SK-N-SH (cell line): ENCODE measurements around the gene SHISA3. TPM values are rescaled to one million over a fixed set of nuclear protein-coding genes. Genes with fewer than 3 reads are reported as not detected.

Experiments
- CTCF ChIA-PET: fragments of 300-600, 350-600 bp; formaldehyde crosslinking; extraction: SDS; loops from one replicate; lab custom pipeline; 2021; lab: Yijun Ruan, JAX
- POLR2A ChIA-PET: fragments of 350-600 bp; sonication (Branson Sonifier 250); formaldehyde crosslinking; extraction: SDS; loops from one replicate; lab custom pipeline; 2020; ENCODE audit warnings: antibody characterized with exemption, inconsistent platforms; lab: Yijun Ruan, JAX
- DNase-seq: peaks from one replicate; pipeline ENCODE4 v3.0.0; 2012
- H2AFZ ChIP-seq: fragments of 200-600 bp; sonication (generic); 2 replicates; pipeline ENCODE4 v1.8.1; 2016; ENCODE audit warnings: antibody characterized with exemption, mild to moderate bottlenecking, low read depth
- H3F3A ChIP-seq: fragments of 200-600 bp; sonication (generic); replicated peaks from 2 replicates; pipeline ENCODE3; 2016; ENCODE audit warnings: antibody characterized with exemption, mild to moderate bottlenecking; ENCODE audit not compliant: insufficient read depth
- H3K27ac ChIP-seq, 2 experiments: fragments of 200-500 bp in 1 of 2; fragments of 200-600 bp in 1 of 2; sonication (Bioruptor generic) in 1 of 2; sonication (generic), shearing (Covaris generic) in 1 of 2; 2 replicates each; pipeline versions ENCODE4 v1.5.1 to v1.6.1; 2014 to 2016; ENCODE audit warnings: low read depth in 2 of 2, inconsistent platforms in 1 of 2, low read length in 1 of 2, mild to moderate bottlenecking in 1 of 2, mixed read lengths in 1 of 2
- H3K27me3 ChIP-seq: fragments of 200-600 bp; sonication (generic), shearing (Covaris generic); 2 replicates; pipeline ENCODE4 v1.6.1; 2016; ENCODE audit warnings: mixed run types; ENCODE audit not compliant: insufficient read depth
- H3K36me3 ChIP-seq, 2 experiments: fragments of 200-500 bp in 1 of 2; fragments of 200-600 bp in 1 of 2; sonication (Bioruptor generic) in 1 of 2; sonication (generic) in 1 of 2; replicated peaks in 1 of 2; 2 replicates each; pipeline versions ENCODE3 to v1.5.1; 2014 to 2016; ENCODE audit warnings: low read length in 1 of 2, mild to moderate bottlenecking in 1 of 2; ENCODE audit not compliant: insufficient read depth in 2 of 2, control insufficient read depth in 1 of 2
- H3K4me1 ChIP-seq, 2 experiments: fragments of 200-500 bp in 1 of 2; fragments of 200-600 bp in 1 of 2; sonication (Bioruptor generic) in 1 of 2; sonication (generic), shearing (Covaris generic) in 1 of 2; 2 replicates each; pipeline versions ENCODE4 v1.5.1 to v1.6.1; 2014 to 2016; ENCODE audit warnings: low read depth in 1 of 2, low read length in 1 of 2, mixed run types in 1 of 2; ENCODE audit not compliant: insufficient read depth in 2 of 2, control insufficient read depth in 1 of 2
- H3K4me2 ChIP-seq: fragments of 200-600 bp; sonication (generic), shearing (Covaris generic); 2 replicates; pipeline ENCODE4 v1.6.1; 2017; ENCODE audit warnings: mixed run types
- H3K4me3 ChIP-seq, 2 experiments: fragments of 200-500 bp in 1 of 2; fragments of 200-600 bp in 1 of 2; sonication (Bioruptor generic) in 1 of 2; sonication (generic), shearing (Covaris generic) in 1 of 2; 2 replicates each; pipeline versions ENCODE4 v1.5.1 to v1.8.1; 2014 to 2016; ENCODE audit warnings: low read depth in 2 of 2, inconsistent platforms in 1 of 2, low read length in 1 of 2, mild to moderate bottlenecking in 1 of 2, mixed read lengths in 1 of 2, moderate library complexity in 1 of 2
- H3K79me2 ChIP-seq: fragments of 200-600 bp; sonication (generic); 2 replicates; pipeline ENCODE4 v1.8.1; 2017; ENCODE audit warnings: mild to moderate bottlenecking; ENCODE audit not compliant: insufficient read depth
- H3K9ac ChIP-seq: fragments of 200-600 bp; sonication (generic); 2 replicates; pipeline ENCODE4 v1.6.1; 2017; ENCODE audit warnings: mixed run types
- H3K9me2 ChIP-seq: fragments of 200-600 bp; sonication (generic); 2 replicates; pipeline ENCODE4 v1.6.1; 2017; ENCODE audit warnings: mixed run types
- H3K9me3 ChIP-seq: fragments of 200-600 bp; sonication (generic); 2 replicates; pipeline ENCODE4 v1.6.1; 2017; ENCODE audit warnings: mixed run types, mild to moderate bottlenecking, moderate library complexity
- H4K20me1 ChIP-seq: fragments of 200-600 bp; sonication (generic); 2 replicates; pipeline ENCODE4 v1.6.1; 2017; ENCODE audit warnings: mild to moderate bottlenecking, mixed run types; ENCODE audit not compliant: insufficient read depth
- CTCF ChIP-seq: fragments of 200-600 bp; sonication (generic); IDR thresholded peaks from 2 replicates; pipeline ENCODE4 v1.6.1; 2017; ENCODE audit warnings: antibody characterized with exemption, mild to moderate bottlenecking, moderate library complexity
- ELF1 ChIP-seq: IDR thresholded peaks from 2 replicates; pipeline ENCODE4 v1.4.0; 2012
- EP300 ChIP-seq, 2 experiments: IDR thresholded peaks; 2 replicates each; pipeline versions ENCODE4 v1.4.0 to v1.6.1; 2012; ENCODE audit warnings: borderline replicate concordance in 1 of 2, low read depth in 1 of 2, low read length in 1 of 2
- FOXM1 ChIP-seq: IDR thresholded peaks from 2 replicates; pipeline ENCODE4 v1.4.0; 2012; ENCODE audit warnings: low read depth, mild to moderate bottlenecking
- GATA2 ChIP-seq: sonication (generic); formaldehyde crosslinking; IDR thresholded peaks from 2 replicates; pipeline ENCODE4 v1.5.0; 2020; ENCODE audit warnings: mild to moderate bottlenecking, missing genetic modification reagents
- IRF3 ChIP-seq: fragments of 150-350 bp; IDR thresholded peaks from 2 replicates; pipeline ENCODE4 v1.6.1; 2016; ENCODE audit warnings: mild to moderate bottlenecking, low read depth, low read length
- MAX ChIP-seq: IDR thresholded peaks from 2 replicates; pipeline ENCODE4 v1.4.0; 2012; ENCODE audit warnings: low read depth
- NFIC ChIP-seq: IDR thresholded peaks from 2 replicates; pipeline ENCODE4 v1.4.0; 2012; ENCODE audit warnings: borderline replicate concordance
- NRF1 ChIP-seq: IDR thresholded peaks from 2 replicates; pipeline ENCODE4 v1.6.1; 2012; ENCODE audit warnings: low read depth, mild to moderate bottlenecking, low read length
- RAD21 ChIP-seq: IDR thresholded peaks from 2 replicates; pipeline ENCODE4 v1.6.1; 2012; ENCODE audit warnings: mild to moderate bottlenecking, low read length
- REST ChIP-seq: IDR thresholded peaks from 2 replicates; pipeline ENCODE4 v1.6.1; 2012; ENCODE audit warnings: mild to moderate bottlenecking, low read depth, low read length, moderate library complexity
- SIN3A ChIP-seq: IDR thresholded peaks from 2 replicates; pipeline ENCODE4 v1.6.1; 2012; ENCODE audit warnings: low read depth, mild to moderate bottlenecking, low read length, moderate library complexity, borderline replicate concordance
- SMC3 ChIP-seq: IDR thresholded peaks from 2 replicates; pipeline ENCODE4 v1.6.1; 2012; ENCODE audit warnings: low read depth, low read length, improper control_type of control experiment
- USF1 ChIP-seq: IDR thresholded peaks from 2 replicates; pipeline ENCODE4 v1.4.0; 2012; ENCODE audit warnings: low read depth, borderline replicate concordance
- ZBTB33 ChIP-seq: IDR thresholded peaks from 2 replicates; pipeline ENCODE4 v1.4.0; 2012; ENCODE audit warnings: low read depth, borderline replicate concordance
- WGBS: methylation state at CpG from one replicate; pipeline ENCODE4 v1.1.6; 2017; ENCODE audit warnings: low lambda C conversion rate; 5-methylcytosine and 5-hydroxymethylcytosine counted together
- polyA plus RNA-seq, 3 experiments: library from polyadenylated mRNA; depleted of rRNA; stranded (reverse); fragments of >200 nt; gene quantifications; 2 replicates each; pipeline ENCODE4 v1.2.3, GENCODE V29; 2012

The SHISA3 gene
- polyA plus RNA-seq, 1 of the 3 experiments (the other 2 are of a cell fraction) = 1.1 TPM

- Histone ChIP-seq H2AFZ (no peak overlapping the region), H3K4me2 (no peak overlapping the region), H4K20me1 (no peaks in the 10 kb centered on the region), H3K4me1 (peaks cover 0 to 19% of the 10 kb centered on the region in 2 experiments; a peak in 2 of 4 replicates), H3K9me2 (no peaks in the 10 kb centered on the region), H3K4me3 (no peak overlapping the region), H3K36me3 (no peaks in the 10 kb centered on the region), H3F3A (no peaks in the 10 kb centered on the region), H3K27me3 (peaks cover 23% of the 10 kb centered on the region), H3K27ac (no peak overlapping the region), H3K9ac (no peak overlapping the region), H3K9me3 (no peaks in the 10 kb centered on the region), H3K79me2 (no peaks in the 10 kb centered on the region)
- ChIA-PET POLR2A (no interaction called here), CTCF (interaction anchor here (1.1 to 8.5 kb wide), 11 partner anchors 10 to 564 kb away, joined by 3 to 53 read pairs (median 4); no protein-coding TSS in a partner anchor)
- no peak for DNase-seq
- WGBS = 84% methylated on average over 8 of the region's 9 CpGs
- no peak for TF ChIP-seq NRF1
- TF ChIP-seq CTCF = 0 out of 2 replicates have a peak, but pooled peaks have one; percentile 12
- no peak for TF ChIP-seq MAX
- peak; percentile 42 for TF ChIP-seq SMC3
- TF ChIP-seq RAD21 = peak; percentile 56
- TF ChIP-seq IRF3 = no peak
Observed at GRCh38 chr4:42401171-42401570, 3.9 kb downstream of the SHISA3 start.

- no peak for DNase-seq
- 80% methylated on average over 6 of the region's 6 CpGs for WGBS
- H3K9me3 ChIP-seq = no peaks in the 10 kb centered on the region
- H3F3A ChIP-seq = no peaks in the 10 kb centered on the region
- POLR2A ChIA-PET = no interaction called here
- no peak overlapping the region for H3K4me2 ChIP-seq
- H3K27ac ChIP-seq = no peak overlapping the region
- H3K4me3 ChIP-seq = no peak overlapping the region
- no peaks in the 10 kb centered on the region for H3K79me2 ChIP-seq
- peaks cover under 1% of the 10 kb centered on the region; the same call in 1 of the 2 replicates for H3K27me3 ChIP-seq
- no peaks in the 10 kb centered on the region for H3K36me3 ChIP-seq
- peaks cover 0 to 11% of the 10 kb centered on the region in 2 experiments; a peak in 2 of 4 replicates for H3K4me1 ChIP-seq
- TF ChIP-seq NFIC (no peak), ZBTB33 (no peak), SIN3A (no peak), FOXM1 (no peak), ELF1 (no peak), IRF3 (no peak), USF1 (no peak), RAD21 (no peak), NRF1 (no peak), GATA2 (CRISPR knock-in tag) (no peak), REST (no peak), EP300 (IDR thresholded peaks at IDR 0.05; ENCODE audit: borderline replicate concordance in 1 of 2, low read depth in 1 of 2, low read length in 1 of 2) (no peak)
- TF ChIP-seq, all 33 proteins: peak for 0
- CTCF ChIA-PET = interaction anchor here (1.7 kb wide), 1 partner anchor 14 kb away, joined by 6 read pairs; no protein-coding TSS in a partner anchor
- Histone ChIP-seq H3K9me2 (no peaks in the 10 kb centered on the region), H4K20me1 (no peaks in the 10 kb centered on the region), H2AFZ (no peak overlapping the region), H3K9ac (no peak overlapping the region)
Observed at GRCh38 chr4:42404001-42404400, 6.7 kb downstream of the SHISA3 start.
